HepG2 (cell line): ENCODE results near the gene WHAMM. TPM values are rescaled to one million over a fixed set of nuclear protein-coding genes. Genes with fewer than 3 reads are reported as not detected.

Experiments
- ATAC-seq: fragments of 200-7000 bp; cut with Tn5 transposase; 3 replicates; pipeline ENCODE4 v1.9.1; 2020; ENCODE audit warnings: mild to moderate bottlenecking, moderate library complexity
- BruUV-seq: library from RNA; stranded (reverse); fragments of 400-500 nt; replicated peaks from 2 replicates; lab custom pipeline; 2021; lab: Mats Ljungman, UMichigan
- CTCF ChIA-PET: fragments of 300-600 bp; formaldehyde crosslinking; extraction: SDS; loops from one replicate; lab custom pipeline; 2021; ENCODE audit warnings: low total read pairs, inconsistent platforms, low intra/inter-chr PET ratio; lab: Yijun Ruan, JAX
- POLR2A ChIA-PET: fragments of 350-600 bp; sonication (Branson Sonifier 250); formaldehyde crosslinking; loops from one replicate; lab custom pipeline; 2020; ENCODE audit warnings: antibody characterized with exemption, inconsistent platforms; lab: Yijun Ruan, JAX
- DNase-seq: peaks from one replicate; pipeline ENCODE4 v3.0.0-alpha.2; 2015; ENCODE audit warnings: low spot score
- FAIRE-seq: peaks from 3 replicates; lab custom pipeline; 2011; peaks lifted over from hg19 to GRCh38; lab: Jason Lieb, UNC
- H2AFZ ChIP-seq: one replicate; pipeline ENCODE4 v1.6.1; 2011; ENCODE audit warnings: low read length, inconsistent platforms
- H3K27ac ChIP-seq: fragments of 300-600 bp; 3 replicates; pipeline ENCODE4 v1.8.0; 2011; ENCODE audit warnings: mixed run types, mild to moderate bottlenecking, mixed read lengths, low read length, inconsistent platforms; ENCODE audit not compliant: insufficient read depth; ENCODE audit errors: extremely low read length
- H3K27me3 ChIP-seq, 2 experiments: fragments of 200-600 bp in 1 of 2; 2 replicates in 1 of 2; 3 replicates in 1 of 2; pipeline versions ENCODE4 v1.6.0 to v1.8.0; 2011; ENCODE audit warnings: low read length in 2 of 2, mild to moderate bottlenecking in 2 of 2, moderate library complexity in 2 of 2, inconsistent platforms in 1 of 2; ENCODE audit not compliant: insufficient read depth in 2 of 2, control insufficient read depth in 1 of 2
- H3K36me3 ChIP-seq, 2 experiments: fragments of 200-600 bp in 1 of 2; replicated peaks in 1 of 2; 2 replicates in 1 of 2; 3 replicates in 1 of 2; pipeline versions ENCODE4 v1.5.1 to v1.8.0; 2011; ENCODE audit warnings: low read length in 2 of 2, inconsistent platforms in 1 of 2; ENCODE audit not compliant: insufficient read depth in 2 of 2, control insufficient read depth in 1 of 2
- H3K4me1 ChIP-seq: 2 replicates; pipeline ENCODE4 v1.5.1; 2012; ENCODE audit warnings: low read length, inconsistent platforms; ENCODE audit not compliant: insufficient read depth
- H3K4me2 ChIP-seq: 2 replicates; pipeline ENCODE4 v1.6.0; 2011; ENCODE audit warnings: low read depth, low read length, inconsistent platforms
- H3K4me3 ChIP-seq, 3 experiments: fragments of 200-600 bp in 1 of 3; sonication (generic), shearing (Covaris generic) in 1 of 3; replicated peaks in 1 of 3; 2 replicates each; pipeline ENCODE4 v1.5.1; 2011 to 2016; ENCODE audit warnings: low read length in 3 of 3, inconsistent platforms in 2 of 3, low read depth in 2 of 3, mild to moderate bottlenecking in 2 of 3, control low read depth in 1 of 3, mixed read lengths in 1 of 3; ENCODE audit not compliant: insufficient read depth in 1 of 3
- H3K79me2 ChIP-seq: one replicate; pipeline ENCODE4 v1.6.1; 2011; ENCODE audit warnings: low read length, inconsistent platforms; ENCODE audit not compliant: insufficient read depth
- H3K9ac ChIP-seq: 2 replicates; pipeline ENCODE4 v1.6.0; 2011; ENCODE audit warnings: mild to moderate bottlenecking, low read depth, low read length, inconsistent platforms; ENCODE audit not compliant: insufficient read depth
- H3K9me3 ChIP-seq: 2 replicates; pipeline ENCODE4 v1.5.1; 2012; ENCODE audit warnings: mild to moderate bottlenecking, low read length
- H4K20me1 ChIP-seq: 2 replicates; pipeline ENCODE4 v1.6.0; 2011; ENCODE audit warnings: inconsistent platforms, mild to moderate bottlenecking, low read length, moderate library complexity; ENCODE audit not compliant: insufficient read depth
- BHLHE40 ChIP-seq: IDR thresholded peaks from 2 replicates; pipeline ENCODE4 v1.6.1; 2011; ENCODE audit warnings: low read length, improper control_type of control experiment
- FOSL2 ChIP-seq: sonication (generic); formaldehyde crosslinking; IDR thresholded peaks from 2 replicates; pipeline ENCODE4 v1.4.0; 2020; ENCODE audit warnings: missing genetic modification reagents
- RARA ChIP-seq: IDR thresholded peaks from 2 replicates; pipeline ENCODE4 v1.6.1; 2016; ENCODE audit warnings: missing genetic modification reagents, missing compliant biosample characterization
- ZNF354B ChIP-seq: sonication (generic); formaldehyde crosslinking; IDR thresholded peaks from 2 replicates; pipeline ENCODE4 v1.8.0; 2022; ENCODE audit warnings: mild to moderate bottlenecking, missing genetic modification reagents
- WGBS: methylation state at CpG from one replicate; pipeline ENCODE4 v1.1.6; 2017; ENCODE audit warnings: low lambda C conversion rate; 5-methylcytosine and 5-hydroxymethylcytosine counted together
- in situ Hi-C: cut with HindIII; loops from 2 replicates; pipeline ENCODE4 v1.10.0; 2017; ENCODE audit warnings: low pct_unique_long_range_greater_than_20kb; ENCODE audit not compliant: extremely low pct_ligation_motif_present
- intact Hi-C: fragments of 100-400 bp; cut with micrococcal nuclease; formaldehyde crosslinking; loops from one replicate; pipeline ENCODE4 v1.10.0; 2022; ENCODE audit not compliant: unreplicated experiment
- polyA plus RNA-seq, 8 experiments: library from polyadenylated mRNA; depleted of rRNA in 3 of 8; stranded (reverse) in 7 of 8; unstranded in 1 of 8; fragments of >200 nt; fragmentation: Illumina TruSeq in 4 of 8; extraction: Trizol in 4 of 8; gene quantifications; 2 replicates each; pipeline versions ENCODE4 v1.2.1 to v1.2.3, GENCODE V29; 2011 to 2016; ENCODE audit warnings: low read depth in 4 of 8, missing spikeins in 1 of 8, mixed read lengths in 1 of 8; ENCODE audit not compliant: insufficient read depth in 1 of 8
- total RNA-seq, 5 experiments: library from RNA; depleted of rRNA; stranded (reverse); fragments of >200 nt; fragmentation: Illumina TruSeq; extraction: Trizol; gene quantifications; 2 replicates each; pipeline ENCODE4 v1.2.3, GENCODE V29; 2016; ENCODE audit warnings: low read depth in 1 of 5
- TF ChIP-seq, protein P1 (sequence below): sonication (generic); formaldehyde crosslinking; IDR thresholded peaks from 2 replicates; pipeline ENCODE4 v1.5.1; 2020; ENCODE audit warnings: missing genetic modification reagents, mild to moderate bottlenecking, borderline replicate concordance

WHAMM gene
- total and polyA plus RNA-seq, 2 of the 13 experiments (the other 11 are each of a cell fraction or from before 2014, with no cell fraction given), result 2.9 to 3.0 TPM

GRCh38 chr15:82768414-82769054 is 40.9 kb upstream of the WHAMM start:
- CTCF ChIA-PET, result no interaction called here
- no peaks in the 10 kb centered on the region for H4K20me1 ChIP-seq
- peaks cover 0 to 8% of the 10 kb centered on the region in 2 experiments; a peak in 1 of 5 replicates for H3K36me3 ChIP-seq
- FAIRE-seq, result no peak
- H3K4me3 ChIP-seq, result no peak overlapping the region
- BruUV-seq, result no TSS peak
- H3K27ac ChIP-seq, result no peak overlapping the region
- no peaks in the 10 kb centered on the region for H3K27me3 ChIP-seq
- TF ChIP-seq RARA (CRISPR knock-in tag) (peak; percentile 34; the same call in 1 of the 2 replicates), ZNF354B (CRISPR knock-in tag) (no peak), BHLHE40 (peak; percentile 42; the same call in 1 of the 2 replicates), FOSL2 (0 out of 2 replicates have a peak, but pooled peaks have one; percentile 24)
- TF ChIP-seq, protein P1, sequence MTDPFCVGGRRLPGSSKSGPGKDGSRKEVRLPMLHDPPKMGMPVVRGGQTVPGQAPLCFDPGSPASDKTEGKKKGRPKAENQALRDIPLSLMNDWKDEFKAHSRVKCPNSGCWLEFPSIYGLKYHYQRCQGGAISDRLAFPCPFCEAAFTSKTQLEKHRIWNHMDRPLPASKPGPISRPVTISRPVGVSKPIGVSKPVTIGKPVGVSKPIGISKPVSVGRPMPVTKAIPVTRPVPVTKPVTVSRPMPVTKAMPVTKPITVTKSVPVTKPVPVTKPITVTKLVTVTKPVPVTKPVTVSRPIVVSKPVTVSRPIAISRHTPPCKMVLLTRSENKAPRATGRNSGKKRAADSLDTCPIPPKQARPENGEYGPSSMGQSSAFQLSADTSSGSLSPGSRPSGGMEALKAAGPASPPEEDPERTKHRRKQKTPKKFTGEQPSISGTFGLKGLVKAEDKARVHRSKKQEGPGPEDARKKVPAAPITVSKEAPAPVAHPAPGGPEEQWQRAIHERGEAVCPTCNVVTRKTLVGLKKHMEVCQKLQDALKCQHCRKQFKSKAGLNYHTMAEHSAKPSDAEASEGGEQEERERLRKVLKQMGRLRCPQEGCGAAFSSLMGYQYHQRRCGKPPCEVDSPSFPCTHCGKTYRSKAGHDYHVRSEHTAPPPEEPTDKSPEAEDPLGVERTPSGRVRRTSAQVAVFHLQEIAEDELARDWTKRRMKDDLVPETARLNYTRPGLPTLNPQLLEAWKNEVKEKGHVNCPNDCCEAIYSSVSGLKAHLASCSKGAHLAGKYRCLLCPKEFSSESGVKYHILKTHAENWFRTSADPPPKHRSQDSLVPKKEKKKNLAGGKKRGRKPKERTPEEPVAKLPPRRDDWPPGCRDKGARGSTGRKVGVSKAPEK (CRISPR knock-in tag), result no peak
- TF ChIP-seq, all 625 proteins: peak for 3
- Histone ChIP-seq H3K4me2 (no peak overlapping the region), H3K4me1 (peaks cover 21% of the 10 kb centered on the region), H3K79me2 (no peaks in the 10 kb centered on the region), H2AFZ (no peak overlapping the region), H3K9ac (no peak overlapping the region), H3K9me3 (no peaks in the 10 kb centered on the region)
- ATAC-seq (no peak; the same call in 2 of the 3 replicates), DNase-seq (no peak)
- in situ Hi-C loops, result no loop called here
- POLR2A ChIA-PET, result interaction anchor here (1.3 kb wide), 1 partner anchor 18 kb away, joined by 6 read pairs; no protein-coding TSS in a partner anchor
- intact Hi-C loops, result no loop called here
- 47% methylated on average over 4 of the region's 4 CpGs for WGBS
